Kidney (tissue), 14 donors: Measurements from ENCODE around the gene MFSD2A. TPM values are rescaled to one million over a fixed set of nuclear protein-coding genes. Genes with fewer than 3 reads are reported as not detected.
A peak's percentile ranks its signal among the peaks of the same experiment; 100 is the strongest.

ENCODE experiments used
- DNase-seq, 5 donors: peaks; one replicate each; pipeline ENCODE4 v3.0.0-alpha.2; 2013 to 2020
- FAIRE-seq: peaks from 2 replicates; lab custom pipeline; 2012; peaks lifted over from hg19 to GRCh38; lab: Jason Lieb, UNC
- H3K27ac ChIP-seq, 2 donors: one replicate each; pipeline ENCODE4 v1.7.0; 2013; ENCODE audit warnings: low read depth in 2 of 2, low read length in 2 of 2, inconsistent platforms in 1 of 2
- H3K27me3 ChIP-seq: one replicate; pipeline ENCODE4 v1.7.1; 2013; ENCODE audit warnings: low read length, inconsistent platforms; ENCODE audit not compliant: control insufficient read depth, insufficient read depth
- H3K36me3 ChIP-seq, 3 donors: one replicate each; pipeline versions ENCODE4 v1.7.0 to v1.7.1; 2013; ENCODE audit warnings: low read length in 3 of 3, control low read depth in 1 of 3, inconsistent platforms in 1 of 3; ENCODE audit not compliant: insufficient read depth in 3 of 3, control insufficient read depth in 2 of 3
- H3K4me1 ChIP-seq, 3 donors: one replicate each; pipeline versions ENCODE4 v1.7.0 to v1.7.1; 2013; ENCODE audit warnings: low read length in 3 of 3, inconsistent platforms in 1 of 3, low read depth in 1 of 3; ENCODE audit not compliant: control insufficient read depth in 2 of 3, insufficient read depth in 2 of 3
- H3K4me3 ChIP-seq, 3 donors: one replicate each; pipeline versions ENCODE4 v1.7.0 to v1.8.1; 2013; ENCODE audit warnings: low read length in 3 of 3, control low read depth in 1 of 3, inconsistent platforms in 1 of 3
- H3K9ac ChIP-seq, 3 donors: one replicate each; pipeline versions ENCODE4 v1.7.0 to v1.7.1; 2013; ENCODE audit warnings: low read length in 3 of 3, control low read depth in 1 of 3, inconsistent platforms in 1 of 3
- H3K9me3 ChIP-seq, 3 donors: one replicate each; pipeline versions ENCODE4 v1.7.0 to v1.7.1; 2013; ENCODE audit warnings: low read length in 3 of 3, control low read depth in 1 of 3, inconsistent platforms in 1 of 3; ENCODE audit not compliant: control insufficient read depth in 2 of 3, insufficient read depth in 1 of 3
- intact Hi-C: fragments of 100-400 bp; cut with DNase I; formaldehyde crosslinking; loops from one replicate; pipeline ENCODE4 v1.11.1; 2022
- polyA plus RNA-seq: library from polyadenylated mRNA; stranded (reverse); fragments of 350-450 nt; fragmentation: Illumina TruSeq; extraction: RNeasy Lipid Tissue Mini Kit (QIAGEN cat#74804); gene quantifications from one replicate; pipeline ENCODE4 v1.2.3, GENCODE V29; 2014; ENCODE audit warnings: low read depth, low replicate concordance; ENCODE audit not compliant: insufficient read depth
- total RNA-seq: library from RNA; stranded (reverse); fragmentation: NEBNext Ultra II Directional; extraction: Animal tissue kit (Norgen Biotek cat#: 25700); gene quantifications from one replicate; pipeline ENCODE4 v1.2.1, GENCODE V29; 2021
- TF ChIP-seq, protein P1 (sequence below): IDR thresholded peaks from 3 replicates; pipeline ENCODE4 v1.5.1; 2012; ENCODE audit warnings: mild to moderate bottlenecking, moderate library complexity, borderline replicate concordance; ENCODE audit not compliant: insufficient read depth; ENCODE audit errors: extremely low read depth
- donor health status: control.
- donor health status: control.
- donor health status: control.
- donor health status: control.
- donor health status: control.
- donor health status: DM: yes; HTN: yes; CAD: no.
- donor health status: Normal renal cell carcinoma (clear cell type).

The MFSD2A gene
- total and polyA plus RNA-seq, 2 donors from 2014 or later = 10.0 to 10.5 TPM

DNA sequence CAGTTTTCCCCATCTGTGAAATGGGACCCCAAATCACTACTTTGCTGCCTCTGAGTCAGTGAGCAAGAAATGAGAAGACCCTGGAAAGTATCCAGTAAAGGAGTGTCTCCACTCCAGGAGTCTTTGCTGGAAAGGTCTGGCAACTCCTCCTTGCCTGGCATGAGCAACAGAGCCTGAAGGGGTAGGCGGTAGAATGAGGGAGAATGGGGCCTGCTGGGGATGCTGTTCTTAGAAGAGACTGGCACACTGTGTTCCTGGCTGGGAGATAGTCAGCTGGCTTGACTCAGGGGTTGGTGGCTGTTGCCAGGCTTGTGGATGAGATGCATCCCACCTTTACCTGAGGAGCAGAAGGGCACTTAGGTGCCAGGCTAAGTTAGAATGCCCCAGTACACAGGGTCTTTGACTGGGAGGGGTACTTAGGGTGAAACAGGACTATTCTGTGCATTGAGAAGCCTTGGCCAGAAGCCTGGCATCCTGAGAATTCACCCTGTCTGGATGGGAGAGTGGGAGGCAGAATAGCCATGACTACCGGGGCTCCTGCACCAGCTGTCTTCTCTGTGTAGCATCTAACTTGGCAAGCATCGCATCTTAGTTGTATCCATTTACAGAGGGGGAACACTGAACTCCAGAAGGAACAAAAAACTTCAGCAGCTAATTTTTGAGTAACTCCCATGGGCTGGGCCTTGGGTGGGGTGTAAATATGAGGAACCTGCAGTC lies 2.5 kb downstream of the MFSD2A start:
- no peaks in the 10 kb centered on the region for H3K9me3 ChIP-seq
- TF ChIP-seq, protein P1, sequence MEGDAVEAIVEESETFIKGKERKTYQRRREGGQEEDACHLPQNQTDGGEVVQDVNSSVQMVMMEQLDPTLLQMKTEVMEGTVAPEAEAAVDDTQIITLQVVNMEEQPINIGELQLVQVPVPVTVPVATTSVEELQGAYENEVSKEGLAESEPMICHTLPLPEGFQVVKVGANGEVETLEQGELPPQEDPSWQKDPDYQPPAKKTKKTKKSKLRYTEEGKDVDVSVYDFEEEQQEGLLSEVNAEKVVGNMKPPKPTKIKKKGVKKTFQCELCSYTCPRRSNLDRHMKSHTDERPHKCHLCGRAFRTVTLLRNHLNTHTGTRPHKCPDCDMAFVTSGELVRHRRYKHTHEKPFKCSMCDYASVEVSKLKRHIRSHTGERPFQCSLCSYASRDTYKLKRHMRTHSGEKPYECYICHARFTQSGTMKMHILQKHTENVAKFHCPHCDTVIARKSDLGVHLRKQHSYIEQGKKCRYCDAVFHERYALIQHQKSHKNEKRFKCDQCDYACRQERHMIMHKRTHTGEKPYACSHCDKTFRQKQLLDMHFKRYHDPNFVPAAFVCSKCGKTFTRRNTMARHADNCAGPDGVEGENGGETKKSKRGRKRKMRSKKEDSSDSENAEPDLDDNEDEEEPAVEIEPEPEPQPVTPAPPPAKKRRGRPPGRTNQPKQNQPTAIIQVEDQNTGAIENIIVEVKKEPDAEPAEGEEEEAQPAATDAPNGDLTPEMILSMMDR = no peak
- no peak overlapping the region for H3K27ac ChIP-seq
- no peak overlapping the region for H3K9ac ChIP-seq
- H3K4me3 ChIP-seq = no peak overlapping the region
- H3K27me3 ChIP-seq = peaks cover 2% of the 10 kb centered on the region
- H3K4me1 ChIP-seq = peaks cover 0 to 12% (median 12%) of the 10 kb centered on the region in 3 donors
- DNase-seq = peak in 1 of 5 donors; percentile 15
- H3K36me3 ChIP-seq = no peaks in the 10 kb centered on the region
- FAIRE-seq = no peak
- intact Hi-C loops = no loop called here

DNA sequence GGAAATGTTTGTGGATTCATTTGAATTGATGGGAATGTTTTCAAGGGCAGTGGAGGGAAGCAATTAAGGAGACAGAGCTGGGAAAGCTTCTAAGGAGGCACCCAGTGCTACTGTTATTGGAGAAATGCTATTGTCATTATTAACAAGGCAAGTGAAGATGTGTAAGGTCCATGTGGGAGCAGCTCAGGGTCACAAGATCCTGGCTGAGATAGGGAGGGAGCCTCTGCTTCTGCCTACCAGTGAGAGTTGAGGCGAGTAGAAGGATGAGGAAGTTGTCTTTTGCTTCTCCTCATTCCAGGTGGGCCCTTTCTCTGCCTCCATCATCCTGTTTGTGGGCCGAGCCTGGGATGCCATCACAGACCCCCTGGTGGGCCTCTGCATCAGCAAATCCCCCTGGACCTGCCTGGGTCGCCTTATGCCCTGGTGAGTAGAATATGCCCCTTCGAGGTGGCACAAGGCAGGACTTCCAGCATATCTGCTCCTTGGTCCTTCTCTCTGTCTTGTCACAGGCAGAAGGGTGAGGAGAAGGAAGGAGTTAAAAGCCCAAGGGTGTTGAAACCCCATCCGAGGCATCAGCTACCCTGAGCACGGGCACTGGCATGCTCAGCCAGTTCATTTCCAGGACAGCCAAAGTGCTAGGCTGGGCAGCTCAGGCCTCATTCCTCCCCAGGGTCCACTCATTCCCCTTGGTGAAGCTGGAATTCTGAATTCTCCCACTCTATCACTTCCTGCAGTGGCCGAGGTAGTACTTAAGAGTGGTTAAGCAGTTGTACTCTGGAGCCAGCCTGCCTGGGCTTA lies 3.7 kb downstream of the MFSD2A start:
- H3K9me3 ChIP-seq = no peaks in the 10 kb centered on the region
- H3K27me3 ChIP-seq = peaks cover 2% of the 10 kb centered on the region
- H3K4me1 ChIP-seq = peaks cover 0 to 12% (median 12%) of the 10 kb centered on the region in 3 donors
- no peak for FAIRE-seq
- intact Hi-C loops = no loop called here
- TF ChIP-seq, protein P1 = no peak
- DNase-seq = no peak
- H3K36me3 ChIP-seq = no peaks in the 10 kb centered on the region
- no peak overlapping the region for H3K9ac ChIP-seq
- H3K27ac ChIP-seq = no peak overlapping the region
- H3K4me3 ChIP-seq = no peak overlapping the region

DNA sequence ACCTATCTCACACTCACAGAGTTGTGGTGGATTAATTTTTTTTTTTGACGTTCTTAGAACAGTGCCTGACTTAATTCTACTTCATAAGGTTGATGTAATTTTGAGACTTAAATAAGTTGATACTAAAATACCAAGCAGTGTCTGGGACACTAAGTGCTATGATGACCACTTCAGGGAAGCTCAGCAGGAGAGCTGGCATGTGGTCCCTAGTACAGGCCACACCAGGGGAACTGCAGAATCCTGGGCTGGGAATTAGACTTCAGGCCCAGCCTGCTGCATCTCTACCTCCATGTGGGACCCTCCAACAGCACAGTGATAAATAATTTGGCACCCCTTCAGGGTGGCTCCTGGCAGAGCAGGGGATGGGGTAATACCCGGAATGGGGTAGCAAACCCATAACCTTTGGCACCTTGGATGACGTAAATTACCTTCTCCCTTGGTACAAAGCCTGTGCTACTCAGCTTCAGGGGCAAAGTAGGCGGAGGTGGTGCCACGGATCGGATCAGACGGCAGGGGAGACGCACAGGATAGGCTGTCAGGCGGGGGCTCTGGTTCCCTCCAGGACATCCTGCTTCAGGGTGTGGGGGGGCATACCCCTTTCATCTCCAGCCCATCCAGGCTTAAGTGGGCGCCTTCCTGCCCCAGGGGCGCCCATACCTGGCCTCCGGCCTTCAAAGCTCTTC lies 4.8 kb downstream of the MFSD2A start:
- intact Hi-C loops = no loop called here
- H3K9ac ChIP-seq = no peak overlapping the region
- DNase-seq (no peak), FAIRE-seq (no peak)
- TF ChIP-seq, protein P1 = no peak
- peaks cover 0 to 12% (median 12%) of the 10 kb centered on the region in 3 donors for H3K4me1 ChIP-seq
- H3K36me3 ChIP-seq = no peaks in the 10 kb centered on the region
- H3K4me3 ChIP-seq = no peak overlapping the region
- H3K27me3 ChIP-seq = peaks cover 2% of the 10 kb centered on the region
- no peaks in the 10 kb centered on the region for H3K9me3 ChIP-seq
- H3K27ac ChIP-seq = no peak overlapping the region
